T-cell (primary cell): ENCODE measurements around the gene CYP1A2. TPM values are rescaled to one million over a fixed set of nuclear protein-coding genes. Genes with fewer than 3 reads are reported as not detected.

Experiments used
- ATAC-seq, 4 experiments: fragments of 200-7000 bp in 3 of 4; fragments of 150-1000 bp in 1 of 4; cut with Tn5 transposase; replicated peaks in 1 of 4; 1 replicate in 3 of 4; 2 replicates in 1 of 4; pipeline ENCODE4 v1.10.0; 2021; ENCODE audit warnings: moderate library complexity in 3 of 4, mild to moderate bottlenecking in 2 of 4, moderate number of reproducible peaks in 1 of 4
- CTCF ChIA-PET, 2 donors: fragments of 300-600 bp; sonication (Branson Sonifier 250); formaldehyde crosslinking; loops; one replicate each; lab custom pipeline; 2022; ENCODE audit warnings: antibody characterized with exemption in 2 of 2; lab: Charles Lee
- POLR2A ChIA-PET, 2 donors: fragments of 300-600 bp; sonication (Branson Sonifier 250); formaldehyde crosslinking; loops; one replicate each; lab custom pipeline; 2022; ENCODE audit warnings: antibody characterized with exemption in 2 of 2; lab: Charles Lee
- DNase-seq, 35 experiments: peaks; one replicate each; pipeline versions ENCODE4 v3.0.0 to v3.0.0-alpha.2; 2013 to 2023
- H3K27ac ChIP-seq: one replicate; pipeline ENCODE4 v1.5.1; 2013; ENCODE audit warnings: low read length
- H3K27me3 ChIP-seq, 2 experiments: replicated peaks in 1 of 2; 1 replicate in 1 of 2; 2 replicates in 1 of 2; pipeline versions ENCODE4 v1.6.1 to v1.7.0; 2013; ENCODE audit warnings: low read length in 1 of 2, mixed read lengths in 1 of 2; ENCODE audit not compliant: control insufficient read depth in 2 of 2, insufficient read depth in 2 of 2; ENCODE audit errors: extremely low read depth in 1 of 2
- H3K36me3 ChIP-seq, 2 donors: 1 replicate in 1 of 2; 2 replicates in 1 of 2; pipeline versions ENCODE4 v1.6.1 to v1.7.0; 2013; ENCODE audit warnings: low read length in 1 of 2; ENCODE audit not compliant: control insufficient read depth in 2 of 2, insufficient read depth in 1 of 2; ENCODE audit errors: extremely low read depth in 1 of 2
- H3K4me1 ChIP-seq, 2 experiments: 1 replicate in 1 of 2; 2 replicates in 1 of 2; pipeline versions ENCODE4 v1.6.1 to v1.7.0; 2013; ENCODE audit warnings: low read length in 2 of 2, mixed read lengths in 1 of 2; ENCODE audit not compliant: insufficient read depth in 2 of 2, control insufficient read depth in 1 of 2; ENCODE audit errors: extremely low read depth in 1 of 2
- H3K4me3 ChIP-seq, 2 donors: 1 replicate in 1 of 2; 2 replicates in 1 of 2; pipeline versions ENCODE4 v1.5.1 to v1.7.0; 2013; ENCODE audit warnings: mild to moderate bottlenecking in 2 of 2, low read length in 1 of 2, moderate library complexity in 1 of 2; ENCODE audit not compliant: control insufficient read depth in 1 of 2; ENCODE audit errors: extremely low read depth in 1 of 2
- H3K9me3 ChIP-seq: 2 replicates; pipeline ENCODE4 v1.7.0; 2013
- H3K27ac Mint-ChIP-seq, 2 donors: one replicate each; pipeline ENCODE4 v1.8.0; 2020 to 2021; ENCODE audit warnings: mild to moderate bottlenecking in 2 of 2, mixed read lengths in 2 of 2
- H3K27me3 Mint-ChIP-seq, 2 donors: one replicate each; pipeline ENCODE4 v1.8.0; 2021 to 2022; ENCODE audit warnings: mixed read lengths in 2 of 2
- H3K36me3 Mint-ChIP-seq: one replicate; pipeline ENCODE4 v1.8.0; 2021; ENCODE audit warnings: mixed read lengths
- H3K4me1 Mint-ChIP-seq, 3 donors: one replicate each; pipeline ENCODE4 v1.8.0; 2020 to 2022; ENCODE audit warnings: mixed read lengths in 3 of 3, mild to moderate bottlenecking in 1 of 3
- H3K4me3 Mint-ChIP-seq, 3 donors: one replicate each; pipeline ENCODE4 v1.8.0; 2020 to 2022; ENCODE audit warnings: mild to moderate bottlenecking in 3 of 3, mixed read lengths in 3 of 3, moderate library complexity in 3 of 3
- H3K9me3 Mint-ChIP-seq, 3 donors: one replicate each; pipeline ENCODE4 v1.8.0; 2020 to 2022; ENCODE audit warnings: mixed read lengths in 3 of 3
- WGBS: methylation state at CpG from one replicate; pipeline ENCODE4 v1.1.5; 2013; ENCODE audit warnings: missing lambda C conversion rate; ENCODE audit not compliant: insufficient coverage; 5-methylcytosine and 5-hydroxymethylcytosine counted together
- total RNA-seq, 35 experiments: library from RNA in 6 of 35; stranded (reverse) in 6 of 35; fragments of 120-200 nt in 1 of 35; gene quantifications; one replicate each; pipeline versions ENCODE4 v1.2.1 to v1.2.4 and lab custom pipeline; 2013 to 2026

The CYP1A2 gene
- total RNA-seq, 5 donors from 2014 or later (not counting 1 experiment from before 2014, with no cell fraction given): not detected

DNA sequence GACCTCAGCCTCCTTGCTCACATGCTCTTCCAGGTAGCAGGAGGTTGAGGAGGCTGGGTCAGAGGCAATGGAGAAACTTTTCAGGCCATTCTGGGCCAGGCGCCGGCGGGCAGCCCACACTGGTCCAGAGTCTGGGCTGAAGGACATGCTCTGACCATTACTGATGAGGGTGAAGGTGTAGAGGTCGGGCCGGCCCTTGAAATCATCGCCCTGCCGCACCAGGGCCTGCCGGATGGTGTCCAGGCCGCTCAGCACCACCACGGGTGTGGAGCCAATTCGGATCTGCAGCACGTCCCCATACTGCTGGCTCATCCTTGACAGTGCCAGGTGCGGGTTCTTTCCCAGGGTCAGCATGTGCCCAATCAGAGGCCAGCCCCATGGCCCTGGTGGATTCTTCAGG is 26.1 kb upstream of the CYP1A2 start:
- H3K4me3 ChIP-seq: no peak overlapping the region
- ATAC-seq (no peak), DNase-seq (no peak)
- H3K4me3 Mint-ChIP-seq: no peak overlapping the region
- POLR2A ChIA-PET: no interaction called here
- H3K27ac Mint-ChIP-seq: no peak overlapping the region
- H3K27me3 ChIP-seq: peaks cover 9 to 22% of the 10 kb centered on the region in 2 experiments
- CTCF ChIA-PET: no interaction called here
- WGBS: 86% methylated on average over 10 of the region's 13 CpGs
- H3K36me3 Mint-ChIP-seq: no peaks in the 10 kb centered on the region
- H3K4me1 Mint-ChIP-seq: peaks cover 9 to 13% (median 11%) of the 10 kb centered on the region in 3 donors
- no peaks in the 10 kb centered on the region for H3K9me3 Mint-ChIP-seq
- peaks cover 3 to 15% of the 10 kb centered on the region in 2 experiments for H3K4me1 ChIP-seq
- peaks cover 0 to 9% of the 10 kb centered on the region in 2 donors for H3K27me3 Mint-ChIP-seq
- no peaks in the 10 kb centered on the region for H3K36me3 ChIP-seq
- H3K27ac ChIP-seq: no peak overlapping the region
- H3K9me3 ChIP-seq: no peaks in the 10 kb centered on the region

DNA sequence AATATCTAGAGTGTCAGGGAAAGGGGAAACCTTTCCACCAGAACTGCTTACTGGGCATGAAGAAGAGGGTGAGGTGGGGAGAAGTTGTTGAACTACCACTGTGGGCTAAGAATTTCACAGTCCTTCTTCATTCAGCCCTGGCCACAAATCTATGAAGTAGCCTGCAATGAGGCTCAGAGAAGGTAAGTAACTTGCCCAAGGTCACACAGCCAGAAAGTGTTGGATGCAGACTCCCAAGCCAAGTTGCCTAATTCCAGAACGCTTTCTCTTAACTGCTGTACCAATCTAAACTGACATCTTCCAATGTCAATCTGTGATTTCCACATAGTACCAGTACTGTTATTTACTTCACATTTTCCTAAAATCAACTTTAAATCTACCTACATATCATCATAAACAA is 25.5 kb upstream of the CYP1A2 start:
- POLR2A ChIA-PET: no interaction called here
- no peak overlapping the region for H3K27ac ChIP-seq
- 100% methylated on average over 1 of the region's 1 CpG for WGBS
- Mint-ChIP-seq H3K4me3 (no peak overlapping the region), H3K27ac (no peak overlapping the region), H3K9me3 (no peaks in the 10 kb centered on the region), H3K36me3 (no peaks in the 10 kb centered on the region), H3K4me1 (peaks cover 9 to 13% (median 11%) of the 10 kb centered on the region in 3 donors), H3K27me3 (peaks cover 0 to 9% of the 10 kb centered on the region in 2 donors)
- peaks cover 3 to 15% of the 10 kb centered on the region in 2 experiments for H3K4me1 ChIP-seq
- H3K4me3 ChIP-seq: no peak overlapping the region
- no peaks in the 10 kb centered on the region for H3K9me3 ChIP-seq
- ATAC-seq (no peak), DNase-seq (no peak)
- CTCF ChIA-PET: no interaction called here
- peaks cover 9 to 28% of the 10 kb centered on the region in 2 experiments for H3K27me3 ChIP-seq
- no peaks in the 10 kb centered on the region for H3K36me3 ChIP-seq

DNA sequence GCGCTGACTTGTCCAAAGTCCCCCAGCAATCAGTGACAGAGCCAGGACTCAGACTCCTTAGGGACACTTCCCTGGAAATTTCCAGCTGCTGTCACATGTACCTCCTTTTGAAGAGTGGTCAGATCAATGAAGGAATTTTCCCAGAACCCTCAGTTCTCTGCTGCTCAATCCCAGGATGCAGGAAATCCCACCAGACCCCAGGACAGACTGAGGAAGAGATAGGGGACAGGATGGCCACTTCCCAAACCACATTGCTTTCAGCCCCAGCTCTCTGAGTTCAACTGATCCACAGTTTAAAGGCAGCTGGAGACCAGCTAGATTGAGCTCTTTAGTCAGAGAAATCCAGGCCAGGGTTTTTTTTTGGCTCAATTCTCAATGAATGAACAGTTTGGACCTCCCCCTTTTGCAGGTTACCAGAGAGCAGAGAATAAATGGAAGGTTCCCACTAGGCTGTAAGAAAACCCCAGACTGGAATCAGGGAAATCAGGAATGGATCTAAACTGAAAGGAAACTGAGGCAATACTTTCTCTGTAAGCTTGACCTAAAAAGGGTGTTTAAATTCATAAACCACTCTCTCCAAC is 24.8 kb upstream of the CYP1A2 start:
- Mint-ChIP-seq H3K36me3 (no peaks in the 10 kb centered on the region), H3K4me3 (peak overlapping the region in 1 of 3 donors; percentile 81), H3K4me1 (peaks cover 9 to 13% (median 11%) of the 10 kb centered on the region in 3 donors), H3K9me3 (no peaks in the 10 kb centered on the region), H3K27me3 (peaks cover 0 to 9% of the 10 kb centered on the region in 2 donors), H3K27ac (no peak overlapping the region)
- CTCF ChIA-PET: no interaction called here
- no peaks in the 10 kb centered on the region for H3K9me3 ChIP-seq
- H3K27ac ChIP-seq: no peak overlapping the region
- H3K27me3 ChIP-seq: peaks cover 9 to 30% of the 10 kb centered on the region in 2 experiments
- H3K36me3 ChIP-seq: no peaks in the 10 kb centered on the region
- ATAC-seq (peak in 1 of 4 experiments; percentile 45), DNase-seq (peak in 1 of 35 experiments; percentile 44)
- POLR2A ChIA-PET: no interaction called here
- H3K4me1 ChIP-seq: peaks cover 3 to 15% of the 10 kb centered on the region in 2 experiments
- WGBS: 100% methylated on average over 1 of the region's 1 CpG
- H3K4me3 ChIP-seq: no peak overlapping the region

DNA sequence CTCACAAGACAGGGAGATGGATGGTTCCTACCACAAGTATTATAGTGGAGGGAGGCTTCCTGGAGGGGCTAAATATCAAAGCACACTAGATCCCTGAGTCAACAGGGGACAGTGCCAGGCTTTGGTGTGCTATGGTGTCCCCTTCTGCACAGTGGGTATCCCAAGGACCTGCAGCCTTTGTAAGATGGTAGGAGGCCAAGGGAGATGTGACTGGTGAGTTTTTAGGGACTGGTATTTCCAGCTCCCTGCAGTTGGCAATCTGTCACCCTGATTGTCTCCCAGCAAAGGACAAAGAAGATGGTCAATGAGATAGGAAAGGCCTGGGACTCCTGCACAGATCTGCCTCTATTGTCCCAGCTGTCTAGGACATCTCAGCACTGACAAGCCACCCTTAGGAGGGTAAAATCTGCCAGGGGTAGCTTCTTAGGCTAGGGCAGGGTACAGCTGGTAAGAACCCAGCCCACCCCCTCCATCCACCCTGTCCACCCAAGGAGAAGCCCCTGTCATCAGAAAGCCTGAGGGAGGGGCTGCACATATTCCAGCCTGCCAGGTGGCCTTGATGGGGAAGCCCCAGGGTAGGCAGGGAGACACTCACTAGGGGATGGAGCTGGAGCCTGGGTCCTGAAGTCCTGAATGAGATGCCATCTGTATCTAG is 23.9 kb upstream of the CYP1A2 start:
- no peaks in the 10 kb centered on the region for H3K9me3 ChIP-seq
- peaks cover 3 to 15% of the 10 kb centered on the region in 2 experiments for H3K4me1 ChIP-seq
- H3K27me3 ChIP-seq: peaks cover 9 to 30% of the 10 kb centered on the region in 2 experiments
- no peak overlapping the region for H3K4me3 ChIP-seq
- H3K27me3 Mint-ChIP-seq: peaks cover under 1 to 9% of the 10 kb centered on the region in 2 donors
- no peak for DNase-seq
- H3K27ac Mint-ChIP-seq: no peak overlapping the region
- H3K36me3 ChIP-seq: no peaks in the 10 kb centered on the region
- peaks cover 9 to 13% (median 11%) of the 10 kb centered on the region in 3 donors for H3K4me1 Mint-ChIP-seq
- H3K9me3 Mint-ChIP-seq: no peaks in the 10 kb centered on the region
- no peaks in the 10 kb centered on the region for H3K36me3 Mint-ChIP-seq
- POLR2A ChIA-PET: no interaction called here
- CTCF ChIA-PET: interaction anchor here in 1 of 2 donors (0.6 kb wide), 1 partner anchor 349 kb away, joined by 3 read pairs; no protein-coding TSS in a partner anchor
- H3K27ac ChIP-seq: no peak overlapping the region
- H3K4me3 Mint-ChIP-seq: peak overlapping the region; percentile 71 to 81 (median 76)
- ATAC-seq: no peak

DNA sequence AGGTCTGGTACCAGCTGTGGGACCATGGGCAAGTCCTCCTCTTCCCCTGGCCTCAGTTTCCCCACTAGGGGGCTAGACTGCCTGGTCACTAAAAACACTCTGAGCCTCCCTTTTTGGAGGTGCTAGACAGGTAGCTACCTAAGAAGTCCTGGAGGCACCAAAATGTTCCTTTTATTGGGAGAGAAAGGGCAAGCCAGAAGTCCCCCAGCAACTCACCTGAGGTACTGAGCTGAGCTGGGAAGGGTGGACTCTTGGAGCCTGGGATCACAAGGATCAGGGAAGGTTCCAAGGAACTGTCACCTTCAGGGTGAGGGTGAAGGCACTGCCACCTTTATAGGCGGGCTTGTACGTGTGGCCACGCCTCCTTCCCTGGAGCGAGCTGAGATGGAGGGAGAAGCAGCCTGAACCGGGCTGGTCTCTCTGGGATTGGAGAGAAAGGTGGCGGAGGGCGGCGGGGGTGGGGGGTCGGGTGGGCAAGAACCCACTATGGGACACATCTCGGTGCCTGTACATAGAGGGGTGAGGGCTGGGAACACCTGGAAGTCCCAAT is 23.3 kb upstream of the CYP1A2 start, which contains the start of gene CYP1A1:
CYP1A1 (minus strand) TSS at position 304 of the 550 bp plus-strand sequence. CDS start 2,431 bp downstream, outside the sequence.
- peak within 1 kb of the TSS; percentile 71 to 81 (median 76) for H3K4me3 Mint-ChIP-seq
- DNase-seq (peak in 13 of 35 experiments; percentile 6 to 44 (median 25)), ATAC-seq (peak; percentile 42 to 61 (median 48))
- WGBS: 0% methylated on average over 1 of the region's 10 CpGs
- ChIA-PET POLR2A (interaction anchor here in 1 of 2 donors (0.5 kb wide), 1 partner anchor 60 kb away, joined by 5 read pairs; no protein-coding TSS in a partner anchor), CTCF (interaction anchor here in 1 of 2 donors (0.6 kb wide), 1 partner anchor 349 kb away, joined by 3 read pairs; no protein-coding TSS in a partner anchor)
- peaks cover 6 to 15% of the 10 kb centered on the region in 2 donors for H3K27me3 Mint-ChIP-seq
- Histone ChIP-seq H3K9me3 (no peaks in the 10 kb centered on the region), H3K27ac (no peak within 1 kb of the TSS), H3K4me1 (peaks cover 3 to 15% of the 10 kb centered on the region in 2 experiments), H3K4me3 (peak within 1 kb of the TSS; percentile 63 to 74), H3K27me3 (peaks cover 9 to 30% of the 10 kb centered on the region in 2 experiments), H3K36me3 (no peaks in the 10 kb centered on the region)
- H3K36me3 Mint-ChIP-seq: no peaks in the 10 kb centered on the region
- H3K9me3 Mint-ChIP-seq: no peaks in the 10 kb centered on the region
- peaks cover 9 to 13% (median 11%) of the 10 kb centered on the region in 3 donors for H3K4me1 Mint-ChIP-seq
- H3K27ac Mint-ChIP-seq: no peak within 1 kb of the TSS
